HepG2 (cell line): ENCODE measurements around the gene LYSMD3. TPM values are rescaled to one million over a fixed set of nuclear protein-coding genes. Genes with fewer than 3 reads are reported as not detected.
A peak's percentile ranks its signal among the peaks of the same experiment; 100 is the strongest.

ENCODE experiments used
- ARNT2 ChIP-seq: sonication (generic); formaldehyde crosslinking; IDR thresholded peaks from 2 replicates; pipeline ENCODE4 v1.8.0; 2022; ENCODE audit warnings: mild to moderate bottlenecking, low read depth, missing genetic modification reagents, moderate library complexity
- ELF4 ChIP-seq: sonication (generic); formaldehyde crosslinking; IDR thresholded peaks from 2 replicates; pipeline ENCODE4 v1.5.0; 2020; ENCODE audit warnings: missing genetic modification reagents, mild to moderate bottlenecking, moderate library complexity, borderline replicate concordance
- IRF2 ChIP-seq: IDR thresholded peaks from 2 replicates; pipeline ENCODE4 v1.6.1; 2018; ENCODE audit warnings: missing genetic modification reagents, missing compliant biosample characterization
- MTF1 ChIP-seq: sonication (generic); formaldehyde crosslinking; IDR thresholded peaks from 2 replicates; pipeline ENCODE4 v1.5.0; 2020; ENCODE audit warnings: missing genetic modification reagents
- NFATC3 ChIP-seq: sonication (generic); formaldehyde crosslinking; IDR thresholded peaks from 2 replicates; pipeline ENCODE4 v1.5.1; 2020; ENCODE audit warnings: mild to moderate bottlenecking, missing genetic modification reagents
- NFE2L1 ChIP-seq: sonication (generic); formaldehyde crosslinking; IDR thresholded peaks from 2 replicates; pipeline ENCODE4 v1.4.0; 2020; ENCODE audit warnings: missing genetic modification reagents, mild to moderate bottlenecking, borderline replicate concordance
- NR1H2 ChIP-seq: sonication (generic); formaldehyde crosslinking; IDR thresholded peaks from 2 replicates; pipeline ENCODE4 v1.8.1; 2022; ENCODE audit warnings: low read depth, missing genetic modification reagents, borderline replicate concordance
- TOE1 ChIP-seq: sonication (generic); formaldehyde crosslinking; IDR thresholded peaks from 2 replicates; pipeline ENCODE4 v1.4.0; 2020; ENCODE audit warnings: mild to moderate bottlenecking, missing genetic modification reagents
- ZNF17 ChIP-seq: sonication (generic); formaldehyde crosslinking; IDR thresholded peaks from 2 replicates; pipeline ENCODE4 v1.5.0; 2020; ENCODE audit warnings: mild to moderate bottlenecking, missing genetic modification reagents
- ZNF335 ChIP-seq: sonication (generic); formaldehyde crosslinking; IDR thresholded peaks from 2 replicates; pipeline ENCODE4 v1.4.0; 2020; ENCODE audit warnings: missing genetic modification reagents
- ZNF674 ChIP-seq: sonication (generic); formaldehyde crosslinking; IDR thresholded peaks from 2 replicates; pipeline ENCODE4 v1.5.0; 2020; ENCODE audit warnings: low read depth, mild to moderate bottlenecking, missing genetic modification reagents
- polyA plus RNA-seq, 8 experiments: library from polyadenylated mRNA; depleted of rRNA in 3 of 8; stranded (reverse) in 7 of 8; unstranded in 1 of 8; fragments of >200 nt; fragmentation: Illumina TruSeq in 4 of 8; extraction: Trizol in 4 of 8; gene quantifications; 2 replicates each; pipeline versions ENCODE4 v1.2.1 to v1.2.3, GENCODE V29; 2011 to 2016; ENCODE audit warnings: low read depth in 4 of 8, missing spikeins in 1 of 8, mixed read lengths in 1 of 8; ENCODE audit not compliant: insufficient read depth in 1 of 8
- total RNA-seq, 5 experiments: library from RNA; depleted of rRNA; stranded (reverse); fragments of >200 nt; fragmentation: Illumina TruSeq; extraction: Trizol; gene quantifications; 2 replicates each; pipeline ENCODE4 v1.2.3, GENCODE V29; 2016; ENCODE audit warnings: low read depth in 1 of 5
- TF ChIP-seq, protein P1 (sequence below): sonication (generic); formaldehyde crosslinking; IDR thresholded peaks from 2 replicates; pipeline ENCODE4 v1.5.0; 2020; ENCODE audit warnings: mild to moderate bottlenecking, missing genetic modification reagents
- TF ChIP-seq, protein P2 (sequence below): sonication (generic); formaldehyde crosslinking; IDR thresholded peaks from 2 replicates; pipeline ENCODE4 v1.5.1; 2020; ENCODE audit warnings: mild to moderate bottlenecking, missing genetic modification reagents, moderate library complexity
- TF ChIP-seq, protein P3 (sequence below): sonication (generic); formaldehyde crosslinking; IDR thresholded peaks from 2 replicates; pipeline ENCODE4 v1.4.0; 2020; ENCODE audit warnings: missing genetic modification reagents
- TF ChIP-seq, protein P4 (sequence below): sonication (generic); formaldehyde crosslinking; IDR thresholded peaks from 2 replicates; pipeline ENCODE4 v1.4.0; 2020; ENCODE audit warnings: missing genetic modification reagents

Gene LYSMD3
- total and polyA plus RNA-seq, 2 of the 13 experiments (the other 11 are each of a cell fraction or from before 2014, with no cell fraction given) = 9.1 to 13.8 TPM

DNA sequence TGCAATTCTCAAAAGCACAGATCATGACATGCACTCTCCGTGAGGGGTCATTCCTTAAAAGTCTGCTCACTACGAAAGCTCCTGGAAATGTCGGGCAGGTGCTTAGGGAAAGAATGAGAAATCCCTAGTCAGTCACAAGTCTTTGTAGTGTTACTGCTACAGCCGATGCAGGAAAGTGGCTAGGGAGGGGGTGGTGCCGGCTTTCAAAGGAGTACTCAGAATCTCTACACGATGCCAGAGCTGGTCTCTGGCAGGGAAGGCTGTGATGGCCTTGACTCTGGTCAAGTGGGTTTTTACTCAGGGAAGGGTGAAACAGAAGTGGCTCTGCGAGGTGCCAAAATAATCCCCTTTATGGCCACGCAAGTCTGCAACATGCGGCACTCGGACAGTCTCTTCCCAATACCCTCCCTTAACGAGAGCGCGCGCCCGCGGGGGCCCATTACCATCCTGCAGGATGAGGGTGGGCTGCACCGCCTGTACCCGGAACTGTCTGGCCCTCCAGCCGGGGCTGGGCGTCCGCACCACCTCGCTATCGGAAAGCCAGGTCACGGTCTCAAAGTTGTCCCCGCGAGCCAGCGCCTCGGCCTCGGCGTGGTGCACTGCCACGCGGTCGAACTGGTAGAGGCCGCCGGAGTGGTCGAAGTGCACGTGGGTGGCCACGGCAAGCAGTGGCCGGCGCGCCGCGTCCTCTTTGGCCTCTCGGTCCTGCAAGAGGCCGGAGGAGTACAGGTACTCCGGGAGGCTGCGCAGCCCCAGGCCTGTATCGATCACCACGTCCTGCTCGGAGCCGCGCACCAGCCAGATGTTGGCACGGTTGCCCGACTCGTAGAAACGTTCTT is 55.8 kb downstream of the LYSMD3 start (continued):
- TF ChIP-seq ZNF17 (CRISPR knock-in tag) (no peak), ARNT2 (CRISPR knock-in tag) (0 out of 2 replicates have a peak, but pooled peaks have one; percentile 18), NR1H2 (CRISPR knock-in tag) (peak; percentile 24; the same call in 1 of the 2 replicates), TOE1 (CRISPR knock-in tag) (0 out of 2 replicates have a peak, but pooled peaks have one; percentile 34), ZNF674 (peak; percentile 24; the same call in 1 of the 2 replicates), MTF1 (CRISPR knock-in tag) (peak; percentile 51; the same call in 1 of the 2 replicates), ELF4 (CRISPR knock-in tag) (peak; percentile 38; the same call in 1 of the 2 replicates), ZNF335 (CRISPR knock-in tag) (no peak), NFE2L1 (CRISPR knock-in tag) (peak; percentile 87; the same call in 1 of the 2 replicates), NFATC3 (CRISPR knock-in tag) (0 out of 2 replicates have a peak, but pooled peaks have one; percentile 82), IRF2 (CRISPR knock-in tag) (peak; percentile 6; the same call in 1 of the 2 replicates)
- TF ChIP-seq, protein P1, sequence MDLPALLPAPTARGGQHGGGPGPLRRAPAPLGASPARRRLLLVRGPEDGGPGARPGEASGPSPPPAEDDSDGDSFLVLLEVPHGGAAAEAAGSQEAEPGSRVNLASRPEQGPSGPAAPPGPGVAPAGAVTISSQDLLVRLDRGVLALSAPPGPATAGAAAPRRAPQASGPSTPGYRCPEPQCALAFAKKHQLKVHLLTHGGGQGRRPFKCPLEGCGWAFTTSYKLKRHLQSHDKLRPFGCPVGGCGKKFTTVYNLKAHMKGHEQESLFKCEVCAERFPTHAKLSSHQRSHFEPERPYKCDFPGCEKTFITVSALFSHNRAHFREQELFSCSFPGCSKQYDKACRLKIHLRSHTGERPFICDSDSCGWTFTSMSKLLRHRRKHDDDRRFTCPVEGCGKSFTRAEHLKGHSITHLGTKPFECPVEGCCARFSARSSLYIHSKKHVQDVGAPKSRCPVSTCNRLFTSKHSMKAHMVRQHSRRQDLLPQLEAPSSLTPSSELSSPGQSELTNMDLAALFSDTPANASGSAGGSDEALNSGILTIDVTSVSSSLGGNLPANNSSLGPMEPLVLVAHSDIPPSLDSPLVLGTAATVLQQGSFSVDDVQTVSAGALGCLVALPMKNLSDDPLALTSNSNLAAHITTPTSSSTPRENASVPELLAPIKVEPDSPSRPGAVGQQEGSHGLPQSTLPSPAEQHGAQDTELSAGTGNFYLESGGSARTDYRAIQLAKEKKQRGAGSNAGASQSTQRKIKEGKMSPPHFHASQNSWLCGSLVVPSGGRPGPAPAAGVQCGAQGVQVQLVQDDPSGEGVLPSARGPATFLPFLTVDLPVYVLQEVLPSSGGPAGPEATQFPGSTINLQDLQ (CRISPR knock-in tag) = 0 out of 2 replicates have a peak, but pooled peaks have one; percentile 19
- TF ChIP-seq, protein P2, sequence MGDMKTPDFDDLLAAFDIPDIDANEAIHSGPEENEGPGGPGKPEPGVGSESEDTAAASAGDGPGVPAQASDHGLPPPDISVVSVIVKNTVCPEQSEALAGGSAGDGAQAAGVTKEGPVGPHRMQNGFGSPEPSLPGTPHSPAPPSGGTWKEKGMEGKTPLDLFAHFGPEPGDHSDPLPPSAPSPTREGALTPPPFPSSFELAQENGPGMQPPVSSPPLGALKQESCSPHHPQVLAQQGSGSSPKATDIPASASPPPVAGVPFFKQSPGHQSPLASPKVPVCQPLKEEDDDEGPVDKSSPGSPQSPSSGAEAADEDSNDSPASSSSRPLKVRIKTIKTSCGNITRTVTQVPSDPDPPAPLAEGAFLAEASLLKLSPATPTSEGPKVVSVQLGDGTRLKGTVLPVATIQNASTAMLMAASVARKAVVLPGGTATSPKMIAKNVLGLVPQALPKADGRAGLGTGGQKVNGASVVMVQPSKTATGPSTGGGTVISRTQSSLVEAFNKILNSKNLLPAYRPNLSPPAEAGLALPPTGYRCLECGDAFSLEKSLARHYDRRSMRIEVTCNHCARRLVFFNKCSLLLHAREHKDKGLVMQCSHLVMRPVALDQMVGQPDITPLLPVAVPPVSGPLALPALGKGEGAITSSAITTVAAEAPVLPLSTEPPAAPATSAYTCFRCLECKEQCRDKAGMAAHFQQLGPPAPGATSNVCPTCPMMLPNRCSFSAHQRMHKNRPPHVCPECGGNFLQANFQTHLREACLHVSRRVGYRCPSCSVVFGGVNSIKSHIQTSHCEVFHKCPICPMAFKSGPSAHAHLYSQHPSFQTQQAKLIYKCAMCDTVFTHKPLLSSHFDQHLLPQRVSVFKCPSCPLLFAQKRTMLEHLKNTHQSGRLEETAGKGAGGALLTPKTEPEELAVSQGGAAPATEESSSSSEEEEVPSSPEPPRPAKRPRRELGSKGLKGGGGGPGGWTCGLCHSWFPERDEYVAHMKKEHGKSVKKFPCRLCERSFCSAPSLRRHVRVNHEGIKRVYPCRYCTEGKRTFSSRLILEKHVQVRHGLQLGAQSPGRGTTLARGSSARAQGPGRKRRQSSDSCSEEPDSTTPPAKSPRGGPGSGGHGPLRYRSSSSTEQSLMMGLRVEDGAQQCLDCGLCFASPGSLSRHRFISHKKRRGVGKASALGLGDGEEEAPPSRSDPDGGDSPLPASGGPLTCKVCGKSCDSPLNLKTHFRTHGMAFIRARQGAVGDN (CRISPR knock-in tag) = peak; percentile 92; the same call in 1 of the 2 replicates
- TF ChIP-seq, protein P3, sequence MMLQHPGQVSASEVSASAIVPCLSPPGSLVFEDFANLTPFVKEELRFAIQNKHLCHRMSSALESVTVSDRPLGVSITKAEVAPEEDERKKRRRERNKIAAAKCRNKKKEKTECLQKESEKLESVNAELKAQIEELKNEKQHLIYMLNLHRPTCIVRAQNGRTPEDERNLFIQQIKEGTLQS (CRISPR knock-in tag) = peak; percentile 14; the same call in 1 of the 2 replicates
- TF ChIP-seq, protein P4, sequence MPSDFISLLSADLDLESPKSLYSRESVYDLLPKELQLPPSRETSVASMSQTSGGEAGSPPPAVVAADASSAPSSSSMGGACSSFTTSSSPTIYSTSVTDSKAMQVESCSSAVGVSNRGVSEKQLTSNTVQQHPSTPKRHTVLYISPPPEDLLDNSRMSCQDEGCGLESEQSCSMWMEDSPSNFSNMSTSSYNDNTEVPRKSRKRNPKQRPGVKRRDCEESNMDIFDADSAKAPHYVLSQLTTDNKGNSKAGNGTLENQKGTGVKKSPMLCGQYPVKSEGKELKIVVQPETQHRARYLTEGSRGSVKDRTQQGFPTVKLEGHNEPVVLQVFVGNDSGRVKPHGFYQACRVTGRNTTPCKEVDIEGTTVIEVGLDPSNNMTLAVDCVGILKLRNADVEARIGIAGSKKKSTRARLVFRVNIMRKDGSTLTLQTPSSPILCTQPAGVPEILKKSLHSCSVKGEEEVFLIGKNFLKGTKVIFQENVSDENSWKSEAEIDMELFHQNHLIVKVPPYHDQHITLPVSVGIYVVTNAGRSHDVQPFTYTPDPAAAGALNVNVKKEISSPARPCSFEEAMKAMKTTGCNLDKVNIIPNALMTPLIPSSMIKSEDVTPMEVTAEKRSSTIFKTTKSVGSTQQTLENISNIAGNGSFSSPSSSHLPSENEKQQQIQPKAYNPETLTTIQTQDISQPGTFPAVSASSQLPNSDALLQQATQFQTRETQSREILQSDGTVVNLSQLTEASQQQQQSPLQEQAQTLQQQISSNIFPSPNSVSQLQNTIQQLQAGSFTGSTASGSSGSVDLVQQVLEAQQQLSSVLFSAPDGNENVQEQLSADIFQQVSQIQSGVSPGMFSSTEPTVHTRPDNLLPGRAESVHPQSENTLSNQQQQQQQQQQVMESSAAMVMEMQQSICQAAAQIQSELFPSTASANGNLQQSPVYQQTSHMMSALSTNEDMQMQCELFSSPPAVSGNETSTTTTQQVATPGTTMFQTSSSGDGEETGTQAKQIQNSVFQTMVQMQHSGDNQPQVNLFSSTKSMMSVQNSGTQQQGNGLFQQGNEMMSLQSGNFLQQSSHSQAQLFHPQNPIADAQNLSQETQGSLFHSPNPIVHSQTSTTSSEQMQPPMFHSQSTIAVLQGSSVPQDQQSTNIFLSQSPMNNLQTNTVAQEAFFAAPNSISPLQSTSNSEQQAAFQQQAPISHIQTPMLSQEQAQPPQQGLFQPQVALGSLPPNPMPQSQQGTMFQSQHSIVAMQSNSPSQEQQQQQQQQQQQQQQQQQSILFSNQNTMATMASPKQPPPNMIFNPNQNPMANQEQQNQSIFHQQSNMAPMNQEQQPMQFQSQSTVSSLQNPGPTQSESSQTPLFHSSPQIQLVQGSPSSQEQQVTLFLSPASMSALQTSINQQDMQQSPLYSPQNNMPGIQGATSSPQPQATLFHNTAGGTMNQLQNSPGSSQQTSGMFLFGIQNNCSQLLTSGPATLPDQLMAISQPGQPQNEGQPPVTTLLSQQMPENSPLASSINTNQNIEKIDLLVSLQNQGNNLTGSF (CRISPR knock-in tag) = peak; percentile 91
